NT2/D1 (cell line): Measurements from ENCODE around the gene AQP12A.
"Not testable (repeated sequence)": the region's sequence is repeated elsewhere in the genome, so short reads cannot be mapped to it uniquely, and the experiment has no call there.

Experiments
- DNase-seq: peaks from one replicate; pipeline ENCODE4 v3.0.0-alpha.2; 2011; ENCODE audit warnings: low read depth, low spot score
- H3K27me3 ChIP-seq: 2 replicates; pipeline ENCODE4 v1.6.0; 2011; ENCODE audit warnings: mild to moderate bottlenecking; ENCODE audit not compliant: insufficient read length, insufficient read depth
- H3K36me3 ChIP-seq: 2 replicates; pipeline ENCODE4 v1.6.1; 2011; ENCODE audit warnings: mild to moderate bottlenecking, low read length, mixed read lengths; ENCODE audit not compliant: insufficient read depth, insufficient read length
- H3K4me1 ChIP-seq: 2 replicates; pipeline ENCODE4 v1.5.1; 2011; ENCODE audit not compliant: insufficient read depth, insufficient read length
- H3K4me3 ChIP-seq: 2 replicates; pipeline ENCODE4 v1.5.1; 2011; ENCODE audit warnings: low read depth; ENCODE audit not compliant: insufficient read length
- H3K9ac ChIP-seq: 2 replicates; pipeline ENCODE4 v1.6.0; 2011; ENCODE audit warnings: low read depth; ENCODE audit not compliant: insufficient read length
- H3K9me3 ChIP-seq: 2 replicates; pipeline ENCODE4 v1.5.1; 2011; ENCODE audit warnings: mild to moderate bottlenecking, low read length; ENCODE audit not compliant: insufficient read depth
- SUZ12 ChIP-seq: IDR thresholded peaks from 2 replicates; pipeline ENCODE4 v1.6.1; 2011; ENCODE audit not compliant: insufficient read length, insufficient read depth; ENCODE audit errors: extremely low read depth
- YY1 ChIP-seq: IDR thresholded peaks from 2 replicates; pipeline ENCODE4 v1.6.1; 2011; ENCODE audit not compliant: insufficient read length, insufficient read depth
- ZNF274 ChIP-seq: IDR thresholded peaks from 2 replicates; pipeline ENCODE4 v1.6.1; 2011; ENCODE audit warnings: mild to moderate bottlenecking, low read depth, low read length

The AQP12A gene

GRCh38 chr2:240648650-240649275 is 42.9 kb upstream of the AQP12A start:
- Histone ChIP-seq H3K4me1 (peaks cover 18% of the 10 kb centered on the region), H3K9ac (no peak overlapping the region), H3K4me3 (no peak overlapping the region), H3K36me3 (no peaks in the 10 kb centered on the region), H3K9me3 (peaks cover 6% of the 10 kb centered on the region; the same call in 1 of the 2 replicates), H3K27me3 (no peaks in the 10 kb centered on the region)
- no peak for DNase-seq
- no peak for TF ChIP-seq SUZ12
- no peak for TF ChIP-seq ZNF274
- no peak for TF ChIP-seq YY1

- no peaks in the 10 kb centered on the region for H3K36me3 ChIP-seq
- H3K4me1 ChIP-seq = peaks cover 13% of the 10 kb centered on the region
- TF ChIP-seq YY1 (no peak), SUZ12 (no peak), ZNF274 (no peak)
- H3K9ac ChIP-seq = no peak overlapping the region
- peaks cover 6% of the 10 kb centered on the region; the same call in 1 of the 2 replicates for H3K9me3 ChIP-seq
- H3K27me3 ChIP-seq = no peaks in the 10 kb centered on the region
- no peak overlapping the region for H3K4me3 ChIP-seq
- DNase-seq = no peak
Measured at GRCh38 chr2:240649331-240649730, 42.3 kb upstream of the AQP12A start.

GRCh38 chr2:240650254-240650965 is 41.3 kb upstream of the AQP12A start:
- Histone ChIP-seq H3K4me1 (peaks cover 11% of the 10 kb centered on the region), H3K9ac (no peak overlapping the region), H3K9me3 (peaks cover 6% of the 10 kb centered on the region; the same call in 1 of the 2 replicates), H3K4me3 (no peak overlapping the region), H3K36me3 (no peaks in the 10 kb centered on the region), H3K27me3 (no peaks in the 10 kb centered on the region)
- DNase-seq = no peak
- TF ChIP-seq SUZ12 (no peak), YY1 (no peak), ZNF274 (no peak)

- Histone ChIP-seq H3K4me1 (peaks cover 11% of the 10 kb centered on the region), H3K36me3 (no peaks in the 10 kb centered on the region), H3K4me3 (no peak overlapping the region), H3K9me3 (peaks cover 6% of the 10 kb centered on the region; the same call in 1 of the 2 replicates), H3K27me3 (no peaks in the 10 kb centered on the region), H3K9ac (no peak overlapping the region)
- DNase-seq = no peak
- TF ChIP-seq ZNF274 (no peak), SUZ12 (no peak), YY1 (no peak)
Measured at GRCh38 chr2:240651185-240651584, 40.5 kb upstream of the AQP12A start.

- H3K9ac ChIP-seq = no peak overlapping the region
Measured at GRCh38 chr2:240655931-240656886, 35.5 kb upstream of the AQP12A start.

GRCh38 chr2:240659883-240660282 is 31.8 kb upstream of the AQP12A start:
- not testable (repeated sequence) for H3K9me3 ChIP-seq, H3K36me3 ChIP-seq, H3K4me3 ChIP-seq, H3K27me3 ChIP-seq, H3K9ac ChIP-seq, DNase-seq, H3K4me1 ChIP-seq

More at GRCh38 chr2:240655931-240656886, 35.5 kb upstream of the AQP12A start:
- DNase-seq = no peak
- H3K4me3 ChIP-seq = no peak overlapping the region
- no peaks in the 10 kb centered on the region for H3K4me1 ChIP-seq
- H3K9me3 ChIP-seq = peaks cover 5% of the 10 kb centered on the region; the same call in 1 of the 2 replicates
- no peaks in the 10 kb centered on the region for H3K36me3 ChIP-seq
- TF ChIP-seq ZNF274 (no peak), YY1 (no peak), SUZ12 (no peak)
- peaks cover 2% of the 10 kb centered on the region for H3K27me3 ChIP-seq

- Histone ChIP-seq H3K9ac (no peak overlapping the region), H3K9me3 (no peaks in the 10 kb centered on the region), H3K27me3 (peaks cover 2% of the 10 kb centered on the region), H3K4me3 (no peak overlapping the region), H3K4me1 (no peaks in the 10 kb centered on the region), H3K36me3 (no peaks in the 10 kb centered on the region)
- DNase-seq = no peak
- TF ChIP-seq YY1 (no peak), ZNF274 (no peak), SUZ12 (no peak)
Measured at GRCh38 chr2:240662681-240663080, 29.0 kb upstream of the AQP12A start.
